ENCODE data around the gene MYG1.

The MYG1 gene

GRCh38 chr12:53267999-53268629 lies 31.4 kb upstream of the MYG1 start, which contains the start of gene ESPL1:
ESPL1 (plus strand) TSS chr12:53268299; CDS start chr12:53268767, 468 bp downstream.
- no peak for TF ChIP-seq ESRRG (CRISPR knock-in tag; IDR thresholded peaks at IDR 0.05)
- TF ChIP-seq PPARA (CRISPR knock-in tag; IDR thresholded peaks at IDR 0.05; ENCODE audit: borderline replicate concordance), result no peak
- TF ChIP-seq GLIS3 (CRISPR knock-in tag; IDR thresholded peaks at IDR 0.05), result no peak
- TF ChIP-seq ZNF565 (CRISPR knock-in tag; conservative IDR thresholded peaks at IDR 0.05; ENCODE audit: low read depth), result no peak
- TF ChIP-seq OSR1 (CRISPR knock-in tag; IDR thresholded peaks at IDR 0.05), result no peak
- peak; percentile 93 for ATAC-seq

- ATAC-seq, result peak; percentile 49
- no peak for TF ChIP-seq RARB (CRISPR knock-in tag; IDR thresholded peaks at IDR 0.05)
- TF ChIP-seq ZFP3 (CRISPR knock-in tag; IDR thresholded peaks at IDR 0.05), result no peak
- no peak for TF ChIP-seq CSDC2 (CRISPR knock-in tag; IDR thresholded peaks at IDR 0.05)
- no peak for TF ChIP-seq CREB5 (CRISPR knock-in tag; IDR thresholded peaks at IDR 0.05; ENCODE audit: low read depth)
- TF ChIP-seq PPARA (CRISPR knock-in tag; IDR thresholded peaks at IDR 0.05; ENCODE audit: borderline replicate concordance), result no peak
- TF ChIP-seq PATZ1 (CRISPR knock-in tag; IDR thresholded peaks at IDR 0.05; ENCODE audit: borderline replicate concordance), result no peak
- no peak for TF ChIP-seq ZNF70 (CRISPR knock-in tag; IDR thresholded peaks at IDR 0.05)
- no peak for TF ChIP-seq ZFP30 (CRISPR knock-in tag; IDR thresholded peaks at IDR 0.05)
- no peak for TF ChIP-seq ZNF565 (CRISPR knock-in tag; conservative IDR thresholded peaks at IDR 0.05; ENCODE audit: low read depth)
- no peak for TF ChIP-seq GLIS3 (CRISPR knock-in tag; IDR thresholded peaks at IDR 0.05)
- no peak for TF ChIP-seq BACH2 (CRISPR knock-in tag; IDR thresholded peaks at IDR 0.05; ENCODE audit: borderline replicate concordance)
- TF ChIP-seq SNAI2 (CRISPR knock-in tag; IDR thresholded peaks at IDR 0.05), result no peak
- TF ChIP-seq CSRNP3 (CRISPR knock-in tag; IDR thresholded peaks at IDR 0.05), result no peak
- no peak for TF ChIP-seq ISL1 (CRISPR knock-in tag; IDR thresholded peaks at IDR 0.05)
Observed at GRCh38 chr12:53268630-53269562, 30.6 kb upstream of the MYG1 start.

GRCh38 chr12:53274445-53274844 lies 25.1 kb upstream of the MYG1 start:
- no peak for TF ChIP-seq BACH2 (CRISPR knock-in tag; IDR thresholded peaks at IDR 0.05; ENCODE audit: borderline replicate concordance)
- no peak for TF ChIP-seq POU6F1 (CRISPR knock-in tag; IDR thresholded peaks at IDR 0.05; ENCODE audit: borderline replicate concordance, low read depth)
- TF ChIP-seq RARB (CRISPR knock-in tag; IDR thresholded peaks at IDR 0.05), result no peak
- no peak for TF ChIP-seq CSRNP3 (CRISPR knock-in tag; IDR thresholded peaks at IDR 0.05)
- TF ChIP-seq GLIS3 (CRISPR knock-in tag; IDR thresholded peaks at IDR 0.05), result no peak
- no peak for TF ChIP-seq ESRRG (CRISPR knock-in tag; IDR thresholded peaks at IDR 0.05)
- no peak for TF ChIP-seq CREB5 (CRISPR knock-in tag; IDR thresholded peaks at IDR 0.05; ENCODE audit: low read depth)
- TF ChIP-seq PATZ1 (CRISPR knock-in tag; IDR thresholded peaks at IDR 0.05; ENCODE audit: borderline replicate concordance), result no peak
- no peak for TF ChIP-seq ZFP30 (CRISPR knock-in tag; IDR thresholded peaks at IDR 0.05)
- no peak for TF ChIP-seq ARNTL (CRISPR knock-in tag; IDR thresholded peaks at IDR 0.05; ENCODE audit: borderline replicate concordance, low read depth)
- TF ChIP-seq CSDC2 (CRISPR knock-in tag; IDR thresholded peaks at IDR 0.05), result no peak
- TF ChIP-seq SNAI2 (CRISPR knock-in tag; IDR thresholded peaks at IDR 0.05), result no peak
- no peak for TF ChIP-seq TOX (CRISPR knock-in tag; IDR thresholded peaks at IDR 0.05; ENCODE audit: borderline replicate concordance)
- TF ChIP-seq PPARA (CRISPR knock-in tag; IDR thresholded peaks at IDR 0.05; ENCODE audit: borderline replicate concordance), result no peak
- TF ChIP-seq ZC3H10 (CRISPR knock-in tag; IDR thresholded peaks at IDR 0.05), result no peak
- no peak for ATAC-seq

All from SK-N-SH treated with all-trans-retinoic acid at 6 μM for 48 hours (cell line).